PC-3 (cell line): ENCODE data around the gene MPHOSPH9. TPM values are rescaled to one million over a fixed set of nuclear protein-coding genes. Genes with fewer than 3 reads are reported as not detected.

Experiments
- ATAC-seq: fragments of 200-7000 bp; cut with Tn5 transposase; 2 replicates; pipeline ENCODE4 v1.9.1; 2020; ENCODE audit warnings: mild to moderate bottlenecking, moderate library complexity
- BruUV-seq: library from RNA; stranded (reverse); fragments of 400-500 nt; replicated peaks from 2 replicates; lab custom pipeline; 2021; lab: Mats Ljungman, UMichigan
- CTCF ChIA-PET: fragments of 300-600 bp; sonication (Branson Sonifier 250); formaldehyde crosslinking; loops from one replicate; lab custom pipeline; 2022; ENCODE audit warnings: antibody characterized with exemption; lab: Charles Lee
- POLR2A ChIA-PET: fragments of 300-600 bp; sonication (Branson Sonifier 250); formaldehyde crosslinking; loops from one replicate; lab custom pipeline; 2022; ENCODE audit warnings: antibody characterized with exemption; ENCODE audit not compliant: unreplicated experiment; lab: Charles Lee
- DNase-seq: peaks from one replicate; pipeline ENCODE4 v3.0.0-alpha.2; 2015
- H2AFZ ChIP-seq: fragments of 300-600 bp; sonication (generic); 2 replicates; pipeline ENCODE4 v1.6.0; 2016; ENCODE audit warnings: antibody characterized with exemption, low read length
- H3F3A ChIP-seq: fragments of 300-600 bp; sonication (generic); one replicate; pipeline ENCODE4 v1.6.0; 2017; ENCODE audit warnings: antibody characterized with exemption, low read length, control low read depth, mild to moderate bottlenecking; ENCODE audit not compliant: unreplicated experiment
- H3K27ac ChIP-seq: fragments of 300-600 bp; sonication (generic); 2 replicates; pipeline ENCODE4 v1.5.1; 2016; ENCODE audit warnings: mild to moderate bottlenecking, low read length
- H3K27me3 ChIP-seq: fragments of 300-600 bp; sonication (generic); 2 replicates; pipeline ENCODE4 v1.6.1; 2016; ENCODE audit warnings: low read length, mixed read lengths
- H3K36me3 ChIP-seq: fragments of 300-600 bp; sonication (generic); 2 replicates; pipeline ENCODE4 v1.6.1; 2016; ENCODE audit warnings: low read depth, mixed run types, low read length, mixed read lengths
- H3K4me1 ChIP-seq: fragments of 300-600 bp; sonication (generic); 2 replicates; pipeline ENCODE4 v1.5.1; 2016; ENCODE audit warnings: low read length; ENCODE audit not compliant: insufficient read depth
- H3K4me2 ChIP-seq: fragments of 300-600 bp; sonication (generic); 2 replicates; pipeline ENCODE4 v1.6.0; 2016; ENCODE audit warnings: low read length
- H3K4me3 ChIP-seq: fragments of 300-600 bp; sonication (generic); 2 replicates; pipeline ENCODE4 v1.5.1; 2016; ENCODE audit warnings: mild to moderate bottlenecking, low read length, mixed read lengths
- H3K79me2 ChIP-seq: fragments of 300-600 bp; sonication (generic); 2 replicates; pipeline ENCODE4 v1.6.1; 2017; ENCODE audit warnings: low read length, mixed read lengths
- H3K9ac ChIP-seq: fragments of 300-600 bp; sonication (generic); 2 replicates; pipeline ENCODE4 v1.6.0; 2016; ENCODE audit warnings: mild to moderate bottlenecking, low read length
- H3K9me2 ChIP-seq: fragments of 300-600 bp; sonication (generic); replicated peaks from 2 replicates; pipeline ENCODE4 v1.6.1; 2016; ENCODE audit warnings: mixed run types, low read length, mixed read lengths
- H3K9me3 ChIP-seq: fragments of 300-600 bp; sonication (generic); 2 replicates; pipeline ENCODE4 v1.6.1; 2016; ENCODE audit warnings: low read length, mixed read lengths
- H4K20me1 ChIP-seq: fragments of 300-600 bp; sonication (generic); 2 replicates; pipeline ENCODE4 v1.6.1; 2016; ENCODE audit warnings: low read length, mixed read lengths
- EZH2 ChIP-seq: fragments of 300-600 bp; sonication (generic); IDR thresholded peaks from one replicate; pipeline ENCODE4 v1.6.1; 2017; ENCODE audit warnings: antibody characterized with exemption, mild to moderate bottlenecking, low read length; ENCODE audit not compliant: unreplicated experiment
- EZH2phosphoT487 ChIP-seq: fragments of 300-600 bp; sonication (generic); IDR thresholded peaks from 2 replicates; pipeline ENCODE4 v1.6.1; 2018; ENCODE audit warnings: mild to moderate bottlenecking, antibody characterized with exemption, low read length, borderline replicate concordance
- intact Hi-C: fragments of 100-400 bp; cut with micrococcal nuclease; formaldehyde crosslinking; loops from 2 replicates; pipeline ENCODE4 v1.9.0; 2023
- total RNA-seq: library from RNA; depleted of rRNA; stranded (reverse); fragments of >200 nt; gene quantifications from 2 replicates; pipeline ENCODE4 v1.2.3, GENCODE V29; 2014
- TF ChIP-seq, protein P1 (sequence below): fragments of 300-600 bp; sonication (generic); conservative IDR thresholded peaks from 2 replicates; pipeline ENCODE4 v1.5.1; 2017; ENCODE audit warnings: antibody characterized with exemption, low read depth, mild to moderate bottlenecking, low read length

MPHOSPH9 gene
- total RNA-seq, 1 experiment from 2014 or later: 42.5 TPM

DNA sequence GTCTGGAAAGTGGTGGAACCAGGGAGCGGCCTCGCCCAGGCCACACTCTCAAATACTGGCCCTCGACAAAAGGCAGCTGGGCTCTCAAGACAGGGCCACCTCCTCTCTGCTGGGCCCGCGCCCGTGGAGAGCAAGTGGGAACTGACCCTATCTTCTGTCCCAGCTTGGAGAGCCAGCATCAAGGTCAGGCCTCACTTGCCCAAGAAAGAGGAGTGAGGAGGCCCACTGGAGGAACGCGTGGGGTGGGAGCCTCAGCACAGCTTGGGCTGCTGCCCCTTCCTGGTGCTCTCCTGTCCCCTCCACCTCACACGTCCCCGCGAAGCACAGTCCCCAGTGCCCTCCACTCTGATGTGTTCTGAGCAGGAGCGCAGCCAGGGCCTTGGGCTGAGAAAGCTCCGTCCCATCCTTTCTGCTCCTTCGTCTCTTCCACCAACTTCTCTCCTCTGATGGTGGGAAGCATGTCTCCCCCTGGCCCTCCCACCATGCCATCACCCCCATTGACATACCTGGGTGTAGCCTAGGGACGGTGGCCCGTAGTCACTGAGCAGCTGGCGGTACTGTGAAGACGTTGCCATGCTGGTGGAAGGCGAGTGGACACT is 33.8 kb upstream of the MPHOSPH9 start:
- TF ChIP-seq EZH2phosphoT487 (no peak), EZH2 (no peak)
- TF ChIP-seq, protein P1, sequence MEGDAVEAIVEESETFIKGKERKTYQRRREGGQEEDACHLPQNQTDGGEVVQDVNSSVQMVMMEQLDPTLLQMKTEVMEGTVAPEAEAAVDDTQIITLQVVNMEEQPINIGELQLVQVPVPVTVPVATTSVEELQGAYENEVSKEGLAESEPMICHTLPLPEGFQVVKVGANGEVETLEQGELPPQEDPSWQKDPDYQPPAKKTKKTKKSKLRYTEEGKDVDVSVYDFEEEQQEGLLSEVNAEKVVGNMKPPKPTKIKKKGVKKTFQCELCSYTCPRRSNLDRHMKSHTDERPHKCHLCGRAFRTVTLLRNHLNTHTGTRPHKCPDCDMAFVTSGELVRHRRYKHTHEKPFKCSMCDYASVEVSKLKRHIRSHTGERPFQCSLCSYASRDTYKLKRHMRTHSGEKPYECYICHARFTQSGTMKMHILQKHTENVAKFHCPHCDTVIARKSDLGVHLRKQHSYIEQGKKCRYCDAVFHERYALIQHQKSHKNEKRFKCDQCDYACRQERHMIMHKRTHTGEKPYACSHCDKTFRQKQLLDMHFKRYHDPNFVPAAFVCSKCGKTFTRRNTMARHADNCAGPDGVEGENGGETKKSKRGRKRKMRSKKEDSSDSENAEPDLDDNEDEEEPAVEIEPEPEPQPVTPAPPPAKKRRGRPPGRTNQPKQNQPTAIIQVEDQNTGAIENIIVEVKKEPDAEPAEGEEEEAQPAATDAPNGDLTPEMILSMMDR: no peak
- H3K4me1 ChIP-seq: peaks cover 6% of the 10 kb centered on the region
- no peak overlapping the region for H3K27ac ChIP-seq
- no peaks in the 10 kb centered on the region for H4K20me1 ChIP-seq
- ChIA-PET POLR2A (no interaction called here), CTCF (no interaction called here)
- no peaks in the 10 kb centered on the region for H3K27me3 ChIP-seq
- no peaks in the 10 kb centered on the region for H3F3A ChIP-seq
- no peak for DNase-seq
- intact Hi-C loops: no loop called here
- H3K4me2 ChIP-seq: no peak overlapping the region
- no peak overlapping the region for H3K4me3 ChIP-seq
- peaks cover 36% of the 10 kb centered on the region for H3K79me2 ChIP-seq
- no peak overlapping the region for H3K9ac ChIP-seq
- H3K36me3 ChIP-seq: peaks cover 14% of the 10 kb centered on the region; the same call in 1 of the 2 replicates
- ATAC-seq: no peak
- no TSS peak for BruUV-seq
- no peaks in the 10 kb centered on the region for H3K9me2 ChIP-seq
- no peaks in the 10 kb centered on the region for H3K9me3 ChIP-seq
- H2AFZ ChIP-seq: no peak overlapping the region

DNA sequence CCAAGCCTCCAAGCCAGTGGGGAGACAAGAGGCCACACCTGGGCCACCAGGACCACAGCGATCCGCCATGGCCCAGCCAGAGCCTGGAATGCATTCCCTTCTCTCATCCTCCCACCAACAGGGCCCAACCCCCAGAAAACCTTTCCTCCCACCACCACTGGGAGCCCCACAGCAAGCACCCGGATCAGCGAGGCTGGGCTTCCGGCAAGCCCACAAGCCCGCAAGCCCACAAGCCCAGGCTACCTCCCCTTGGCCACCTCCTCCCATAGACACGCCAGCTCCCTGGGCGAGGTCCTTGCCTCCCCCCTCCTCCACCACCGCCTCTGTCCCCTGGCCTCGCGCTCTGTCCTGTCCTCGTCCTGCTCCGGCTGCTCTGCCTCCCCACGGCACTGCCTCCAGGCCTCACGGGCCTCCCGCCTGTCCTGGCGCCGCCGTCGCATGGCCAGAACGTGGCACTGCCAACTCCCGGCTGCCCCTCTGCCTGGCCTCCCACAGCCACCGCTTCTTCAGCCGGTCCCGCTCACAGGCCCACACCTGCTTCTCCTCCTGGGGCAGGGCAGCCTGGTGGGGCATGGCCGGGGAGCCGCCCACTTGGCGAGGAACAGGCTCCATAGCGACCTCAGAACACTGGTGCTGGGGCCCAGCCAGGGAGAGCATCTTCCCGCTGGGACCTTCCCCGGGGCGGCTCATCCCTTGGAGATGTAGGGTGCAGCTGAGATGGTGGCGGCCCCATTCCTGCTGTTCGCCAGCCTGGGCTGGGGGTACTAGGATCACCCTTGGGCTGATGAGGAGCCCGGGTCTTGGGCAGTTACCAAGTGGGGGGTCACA is 33.1 kb upstream of the MPHOSPH9 start:
- Histone ChIP-seq H2AFZ (no peak overlapping the region), H3K9ac (no peak overlapping the region), H3K9me2 (no peaks in the 10 kb centered on the region), H3K27ac (no peak overlapping the region), H3F3A (no peaks in the 10 kb centered on the region), H4K20me1 (no peaks in the 10 kb centered on the region), H3K27me3 (no peaks in the 10 kb centered on the region), H3K4me1 (peaks cover 6% of the 10 kb centered on the region), H3K4me2 (no peak overlapping the region), H3K9me3 (no peaks in the 10 kb centered on the region), H3K4me3 (no peak overlapping the region), H3K79me2 (peaks cover 36% of the 10 kb centered on the region), H3K36me3 (peaks cover 20% of the 10 kb centered on the region)
- ChIA-PET POLR2A (no interaction called here), CTCF (no interaction called here)
- no peak for ATAC-seq
- intact Hi-C loops: no loop called here
- BruUV-seq: no TSS peak
- TF ChIP-seq, protein P1: no peak
- TF ChIP-seq EZH2: no peak
- no peak for TF ChIP-seq EZH2phosphoT487
- DNase-seq: no peak

DNA sequence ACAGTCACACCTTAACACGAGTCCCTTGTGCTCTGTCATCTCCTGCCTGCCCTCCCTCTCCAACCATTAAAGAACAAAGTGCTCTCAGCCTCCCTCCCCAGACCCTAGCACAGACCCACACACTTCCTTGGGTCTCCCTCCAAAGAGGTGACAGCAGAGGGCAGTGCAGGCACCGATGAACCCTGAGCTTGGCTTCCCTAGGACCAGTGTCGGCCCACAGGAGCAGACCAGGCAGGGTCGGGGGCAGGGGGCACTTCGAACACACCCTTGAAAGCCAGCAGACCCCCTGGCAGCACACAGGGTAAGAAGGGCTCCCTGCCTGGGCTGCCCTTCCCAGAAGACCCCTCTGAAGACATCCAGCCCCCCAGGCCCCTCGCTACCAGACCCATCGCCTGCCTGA is 31.7 kb upstream of the MPHOSPH9 start:
- ChIA-PET POLR2A (no interaction called here), CTCF (no interaction called here)
- H3K4me1 ChIP-seq: peaks cover under 1% of the 10 kb centered on the region
- no peak overlapping the region for H3K4me3 ChIP-seq
- BruUV-seq: no TSS peak
- TF ChIP-seq EZH2phosphoT487 (no peak), EZH2 (no peak)
- TF ChIP-seq, protein P1: peak; percentile 38; the same call in 1 of the 2 replicates
- H3K27me3 ChIP-seq: no peaks in the 10 kb centered on the region
- H2AFZ ChIP-seq: no peak overlapping the region
- no peaks in the 10 kb centered on the region for H3F3A ChIP-seq
- H3K9me2 ChIP-seq: no peaks in the 10 kb centered on the region
- ATAC-seq (peak; percentile 21; the same call in 1 of the 2 replicates), DNase-seq (no peak)
- peaks cover 24% of the 10 kb centered on the region for H3K79me2 ChIP-seq
- peaks cover 34% of the 10 kb centered on the region for H3K36me3 ChIP-seq
- no peak overlapping the region for H3K27ac ChIP-seq
- no peak overlapping the region for H3K9ac ChIP-seq
- no peaks in the 10 kb centered on the region for H3K9me3 ChIP-seq
- H4K20me1 ChIP-seq: no peaks in the 10 kb centered on the region
- intact Hi-C loops: no loop called here
- H3K4me2 ChIP-seq: no peak overlapping the region
